ENCODE data around the gene SCAF11.

Gene SCAF11

DNA sequence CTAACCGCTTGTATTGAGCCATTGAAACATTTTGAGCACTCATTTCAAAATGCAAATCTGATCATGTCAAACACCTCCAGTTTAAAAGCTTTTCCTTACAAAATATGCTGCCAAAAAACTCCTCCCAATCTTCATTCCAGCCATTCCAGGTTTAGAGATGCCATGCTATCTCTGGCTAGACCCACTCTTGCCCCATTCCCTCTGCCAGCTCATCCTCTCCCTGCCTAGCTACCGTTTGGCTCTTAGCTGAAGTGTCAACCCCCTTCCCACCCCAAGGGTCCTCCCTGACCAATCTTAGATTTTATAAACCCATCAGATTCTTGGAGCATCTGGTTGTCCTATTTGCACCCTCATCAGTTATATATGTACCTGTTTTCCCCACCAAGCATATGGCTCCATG, 75.0 kb downstream of the SCAF11 start:
- no peak for DNase-seq

GRCh38 chr12:45914090-45914489, 76.3 kb downstream of the SCAF11 start:
- DNase-seq: no peak

DNA sequence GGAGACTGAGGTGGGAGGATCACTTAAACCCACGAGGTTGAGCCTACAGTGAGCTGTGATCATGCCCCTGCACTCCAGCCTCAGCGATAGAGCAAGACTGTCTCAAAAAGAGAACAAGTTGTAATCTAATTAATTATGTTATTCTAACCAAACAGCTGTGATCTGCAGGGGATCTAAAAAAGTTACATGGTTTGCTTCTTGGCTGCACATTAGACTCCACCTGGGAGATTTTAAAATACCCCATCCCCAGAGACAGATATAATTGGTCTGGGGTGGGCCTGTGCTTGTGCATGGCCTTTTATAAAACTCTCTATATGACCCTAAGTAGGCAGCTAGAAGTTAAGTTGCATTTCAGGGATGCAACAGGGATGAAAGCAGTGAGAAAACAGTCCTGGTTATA, 76.7 kb downstream of the SCAF11 start:
- no peak for DNase-seq

DNA sequence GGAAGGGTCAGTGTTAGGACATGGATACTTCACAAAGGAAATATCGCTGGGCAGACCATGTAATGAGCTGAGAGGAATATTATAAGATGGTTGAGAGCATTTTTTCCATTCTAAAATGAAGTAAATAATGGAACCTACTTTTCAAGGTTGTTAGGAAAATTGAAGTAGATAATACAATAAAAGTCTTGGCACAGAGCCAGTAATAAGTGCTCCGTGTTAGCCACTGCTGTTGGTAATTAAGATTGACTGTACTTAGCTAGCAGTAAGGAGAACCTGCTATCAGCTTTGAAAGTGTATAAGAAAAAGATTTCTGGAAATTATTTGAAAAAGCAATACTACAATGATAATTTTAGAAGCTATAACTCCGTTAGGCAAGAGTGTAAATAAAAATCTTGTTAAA, 77.6 kb downstream of the SCAF11 start:
- DNase-seq: no peak

GRCh38 chr12:45909041-45909713, 81.2 kb downstream of the SCAF11 start:
- no peak for DNase-seq

GRCh38 chr12:45907955-45908354, 82.4 kb downstream of the SCAF11 start:
- no peak for DNase-seq

GRCh38 chr12:45898094-45898493, 92.3 kb downstream of the SCAF11 start:
- no peak for DNase-seq

DNA sequence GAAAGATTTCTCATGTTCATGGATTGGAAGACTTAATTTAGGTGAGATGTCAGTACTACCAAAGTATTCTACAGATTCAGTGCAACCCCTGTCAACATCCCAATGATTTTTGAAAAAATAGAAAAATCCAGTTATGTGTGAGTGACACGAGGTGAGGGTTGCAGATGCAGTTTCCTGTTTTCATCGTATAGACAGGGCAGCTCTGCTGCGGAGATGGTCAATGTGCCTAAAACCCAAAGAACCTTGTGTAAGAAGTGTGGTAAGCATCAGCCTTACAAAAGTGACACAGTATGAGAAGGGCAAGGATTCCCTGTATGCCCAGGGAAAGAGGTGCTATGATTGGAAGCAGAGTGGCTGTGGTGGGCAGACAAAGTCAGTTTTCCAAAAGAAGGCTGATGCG, 94.4 kb downstream of the SCAF11 start:
- no peak for DNase-seq

- DNase-seq: peak in 3 of 14 donors; percentile 1 to 3 (median 3)
Measured at GRCh38 chr12:45893240-45893639, 97.1 kb downstream of the SCAF11 start.

DNA sequence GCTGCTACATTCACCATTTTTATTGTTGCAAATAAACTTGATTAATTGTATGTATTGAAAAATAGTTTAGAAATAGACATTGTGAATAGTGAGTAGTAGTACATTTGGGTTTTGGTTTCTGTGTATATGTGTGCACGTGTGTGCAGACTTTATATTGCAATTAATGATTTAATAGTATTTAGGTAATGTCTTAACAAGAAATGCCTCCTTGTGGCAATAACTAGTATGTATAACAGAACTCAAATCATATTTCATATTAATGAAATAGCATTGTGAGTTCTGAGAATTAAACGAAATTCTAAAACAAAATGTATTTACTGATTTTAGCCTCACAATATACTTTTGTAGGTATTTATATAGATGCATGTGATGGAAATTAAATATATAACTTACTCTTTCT, 100.1 kb downstream of the SCAF11 start:
- no peak for DNase-seq

- DNase-seq: no peak
Measured at GRCh38 chr12:45887544-45887943, 102.8 kb downstream of the SCAF11 start.

DNA sequence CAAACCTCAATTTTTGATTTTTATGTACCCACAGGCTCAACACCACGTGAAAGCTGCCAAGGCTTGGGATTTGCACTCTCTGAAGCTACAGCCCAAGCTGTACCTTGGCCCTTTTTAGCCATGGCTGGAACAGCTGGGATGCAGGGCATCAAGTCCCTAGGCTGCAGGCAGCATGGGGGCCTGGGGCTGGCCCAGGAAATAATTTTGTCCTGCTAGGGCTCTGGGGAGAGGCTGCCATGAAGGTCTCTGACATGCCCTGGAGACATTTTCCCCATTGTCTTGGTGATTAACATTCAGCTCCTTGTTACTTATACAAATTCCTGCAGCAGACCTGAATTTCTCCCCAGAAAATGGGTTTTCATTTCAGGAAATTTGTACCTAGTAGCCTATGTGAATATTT, 103.7 kb downstream of the SCAF11 start:
- DNase-seq: no peak

- DNase-seq: no peak
Measured at GRCh38 chr12:45883187-45883586, 107.2 kb downstream of the SCAF11 start.

DNA sequence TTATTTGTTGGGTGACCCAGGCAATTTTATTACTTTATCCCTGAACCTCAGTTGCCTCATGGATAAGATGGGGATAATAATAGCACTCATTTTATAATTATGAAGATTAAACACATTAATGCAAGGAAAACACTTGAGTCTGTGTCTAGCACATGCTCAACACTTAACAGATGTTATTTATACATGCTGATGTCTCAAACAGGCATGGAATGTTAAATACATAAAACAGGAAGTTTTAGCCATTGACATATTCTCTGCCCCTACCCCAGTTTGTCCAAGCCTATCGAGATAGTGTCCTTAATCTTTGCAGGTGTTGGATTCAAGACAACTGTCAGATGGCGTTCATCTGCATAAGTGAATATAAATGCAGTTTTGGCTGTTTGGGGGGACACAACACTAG, 109.8 kb downstream of the SCAF11 start:
- no peak for DNase-seq

GRCh38 chr12:45879363-45879895, 110.9 kb downstream of the SCAF11 start:
- no peak for DNase-seq

- no peak for DNase-seq
Measured at GRCh38 chr12:45878630-45879255, 111.6 kb downstream of the SCAF11 start.

DNA sequence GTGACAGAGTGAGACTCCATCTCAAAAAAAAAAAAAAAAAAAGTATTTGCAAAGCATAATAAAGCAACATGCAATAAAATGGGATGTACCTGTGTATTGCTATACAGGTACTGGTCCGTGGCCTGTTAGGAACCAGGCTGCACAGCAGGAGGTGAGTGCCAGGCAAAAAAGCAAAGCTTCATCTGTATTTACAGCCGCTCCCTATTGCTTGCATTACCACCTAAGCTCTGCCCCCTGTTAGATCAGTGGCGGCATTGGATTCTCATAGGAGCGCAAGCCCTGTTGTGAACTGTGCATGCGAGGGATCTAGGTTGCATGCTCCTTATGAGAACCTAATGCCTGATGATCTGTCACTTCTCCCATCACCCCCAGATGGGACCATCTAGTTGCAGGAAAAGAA, 113.3 kb downstream of the SCAF11 start:
- no peak for DNase-seq

DNA sequence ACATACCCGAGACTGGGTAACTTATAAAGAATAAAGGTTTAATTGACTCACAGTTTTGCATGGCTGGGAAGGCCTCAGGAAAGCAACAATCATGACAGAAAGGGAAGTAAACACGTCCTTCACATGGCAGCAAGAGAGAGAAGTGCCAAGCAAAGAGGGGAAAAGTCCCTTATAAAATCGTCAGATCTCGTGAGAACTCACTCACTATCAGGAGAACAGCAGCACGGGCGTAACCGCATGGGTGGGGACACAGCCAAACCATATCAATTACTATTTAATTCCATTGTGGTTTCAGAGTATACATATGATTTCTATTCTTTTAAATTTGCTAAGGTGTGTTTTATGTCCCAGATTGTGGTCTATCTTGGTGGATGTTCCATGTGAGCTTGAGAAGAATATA, 117.9 kb downstream of the SCAF11 start:
- DNase-seq: no peak
